ENCODE measurements around the gene ITSN1. TPM values are rescaled to one million over a fixed set of nuclear protein-coding genes. Genes with fewer than 3 reads are reported as not detected.
A peak's percentile ranks its signal among the peaks of the same experiment; 100 is the strongest.
"Not testable (repeated sequence)": the region's sequence is repeated elsewhere in the genome, so short reads cannot be mapped to it uniquely, and the experiment has no call there.

ITSN1 gene
- total RNA-seq, 1 donor, result 57.0 TPM

DNA sequence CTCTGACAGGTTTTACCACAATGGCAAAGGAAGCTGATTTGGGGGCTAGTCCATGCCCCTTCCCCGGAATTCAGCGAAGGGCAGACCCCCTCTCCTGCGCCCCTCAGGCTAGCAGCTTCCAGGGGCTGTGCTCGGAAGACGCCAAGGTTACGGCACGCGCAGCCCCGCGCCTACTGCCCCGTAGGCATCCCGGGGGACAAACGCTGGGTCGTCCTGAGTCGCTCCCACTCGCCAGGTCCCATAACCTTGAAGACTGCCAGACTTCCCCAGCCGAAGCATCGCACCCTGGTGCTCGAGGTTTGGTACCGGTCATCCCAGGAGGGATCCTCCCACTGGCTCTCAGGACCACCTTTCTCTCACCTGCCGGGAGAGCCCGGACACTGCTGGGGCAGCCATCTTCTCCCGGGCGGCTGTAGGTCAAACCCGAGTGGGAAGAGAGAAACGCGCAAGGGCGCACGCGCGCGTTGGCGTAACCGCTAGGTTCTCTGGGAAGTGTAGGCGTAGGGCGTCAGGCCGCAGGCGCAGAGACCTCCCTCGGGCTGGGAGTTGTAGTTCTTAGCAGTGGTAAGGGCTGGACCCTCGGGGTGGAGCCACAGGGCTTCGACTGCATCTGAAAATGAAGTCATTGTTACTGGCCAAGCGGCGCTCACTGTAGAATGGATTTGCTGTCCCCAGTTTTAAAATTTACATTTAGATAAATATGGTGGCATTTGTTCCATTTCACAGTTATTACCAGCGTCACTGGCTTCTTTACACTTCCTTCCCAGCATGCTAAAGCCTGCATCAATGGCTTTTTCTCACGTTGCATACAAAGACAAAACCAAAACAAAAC, 273.3 kb downstream of the ITSN1 start, which contains the start of gene ATP5PO:
Gene ATP5PO, minus strand, starts transcription at position 437 of the 832 bp plus-strand sequence. Its CDS starts 41 bp downstream, at position 396.
- TF ChIP-seq, protein P1, sequence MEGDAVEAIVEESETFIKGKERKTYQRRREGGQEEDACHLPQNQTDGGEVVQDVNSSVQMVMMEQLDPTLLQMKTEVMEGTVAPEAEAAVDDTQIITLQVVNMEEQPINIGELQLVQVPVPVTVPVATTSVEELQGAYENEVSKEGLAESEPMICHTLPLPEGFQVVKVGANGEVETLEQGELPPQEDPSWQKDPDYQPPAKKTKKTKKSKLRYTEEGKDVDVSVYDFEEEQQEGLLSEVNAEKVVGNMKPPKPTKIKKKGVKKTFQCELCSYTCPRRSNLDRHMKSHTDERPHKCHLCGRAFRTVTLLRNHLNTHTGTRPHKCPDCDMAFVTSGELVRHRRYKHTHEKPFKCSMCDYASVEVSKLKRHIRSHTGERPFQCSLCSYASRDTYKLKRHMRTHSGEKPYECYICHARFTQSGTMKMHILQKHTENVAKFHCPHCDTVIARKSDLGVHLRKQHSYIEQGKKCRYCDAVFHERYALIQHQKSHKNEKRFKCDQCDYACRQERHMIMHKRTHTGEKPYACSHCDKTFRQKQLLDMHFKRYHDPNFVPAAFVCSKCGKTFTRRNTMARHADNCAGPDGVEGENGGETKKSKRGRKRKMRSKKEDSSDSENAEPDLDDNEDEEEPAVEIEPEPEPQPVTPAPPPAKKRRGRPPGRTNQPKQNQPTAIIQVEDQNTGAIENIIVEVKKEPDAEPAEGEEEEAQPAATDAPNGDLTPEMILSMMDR (IDR thresholded peaks at IDR 0.05; ENCODE audit: insufficient read depth, low read depth, low read length), result no peak
- peak within 1 kb of the TSS; percentile 93 for H3K4me3 ChIP-seq (ENCODE audit: low read depth, low read length)
- DNase-seq (ENCODE audit: low read depth), result peak; percentile 97

DNA sequence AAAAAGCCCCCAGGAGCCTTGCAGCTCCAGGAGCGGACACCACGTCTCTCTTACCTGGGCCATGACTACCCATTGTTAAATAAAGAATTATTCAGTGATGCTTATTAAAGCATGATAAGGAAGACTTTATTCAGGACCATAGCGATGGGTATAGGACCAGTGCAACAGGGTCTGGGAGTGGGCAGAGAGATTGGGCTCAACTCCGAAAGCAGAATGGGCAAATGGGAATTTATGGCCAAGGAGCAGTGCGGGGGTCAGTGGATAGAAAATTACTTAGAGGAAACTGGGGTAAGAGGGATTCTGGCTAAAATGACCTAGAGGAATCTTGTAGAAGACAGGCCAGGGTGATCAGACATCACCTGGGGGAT, 273.9 kb downstream of the ITSN1 start:
- TF ChIP-seq, protein P1 (IDR thresholded peaks at IDR 0.05; ENCODE audit: insufficient read depth, low read depth, low read length), result no peak
- H3K4me3 ChIP-seq (ENCODE audit: low read depth, low read length), result peak overlapping the region; percentile 93
- no peak for DNase-seq (ENCODE audit: low read depth)

DNA sequence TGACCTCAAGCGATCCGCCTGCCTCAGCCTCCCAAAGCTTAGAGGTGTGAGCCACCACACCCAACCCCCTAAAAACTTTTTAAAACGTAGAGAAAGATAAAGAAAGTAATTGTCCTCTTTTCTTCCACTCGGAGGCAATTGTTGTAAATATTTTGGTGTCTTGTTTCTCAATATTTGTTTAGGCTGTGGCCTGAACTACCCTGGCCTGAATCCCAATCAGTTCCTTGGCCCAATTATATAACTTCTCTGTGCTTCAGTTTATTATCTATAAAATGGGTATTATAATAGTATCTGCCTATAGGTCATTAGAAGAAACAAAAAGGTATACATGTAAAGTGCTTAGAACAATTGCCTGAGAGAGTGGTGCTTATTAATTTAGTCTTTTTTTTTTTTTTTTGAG, 275.1 kb downstream of the ITSN1 start:
- no peak for DNase-seq (ENCODE audit: low read depth)
- TF ChIP-seq, protein P1 (IDR thresholded peaks at IDR 0.05; ENCODE audit: insufficient read depth, low read depth, low read length), result no peak
- H3K4me3 ChIP-seq (ENCODE audit: low read depth, low read length), result no peak overlapping the region

DNA sequence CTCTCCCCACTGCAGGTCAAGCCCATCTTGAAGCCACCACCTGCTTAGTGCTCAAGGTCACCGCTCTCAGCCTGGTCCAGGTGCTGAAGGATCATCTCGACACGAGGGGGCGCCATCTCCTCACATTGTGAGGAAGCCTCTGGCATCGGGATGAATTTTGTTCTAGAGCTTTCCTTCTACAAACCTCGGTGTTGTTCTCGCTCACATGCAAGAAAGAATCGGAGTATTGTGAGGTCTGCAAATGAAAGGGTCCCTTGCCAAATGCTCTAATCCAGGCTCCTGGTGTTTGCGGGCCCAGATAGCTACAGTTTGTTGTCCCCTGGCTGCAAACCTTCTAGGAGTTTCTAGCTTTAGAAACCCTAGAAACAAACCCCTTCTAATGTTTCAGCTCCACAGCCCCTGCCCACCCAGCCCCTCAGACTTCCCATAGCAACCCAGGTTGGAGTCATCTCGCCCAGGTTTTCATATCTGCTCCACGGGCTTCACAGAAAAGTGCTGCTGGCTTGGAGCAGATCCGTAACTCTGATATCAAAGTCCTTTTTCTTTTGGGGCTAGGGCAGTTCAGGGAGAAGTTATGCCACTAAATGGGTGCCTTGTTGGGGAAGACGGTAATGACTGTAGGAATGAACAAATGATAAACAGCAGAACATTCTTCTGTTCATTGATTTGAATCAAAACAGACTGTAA, 281.9 kb downstream of the ITSN1 start:
- TF ChIP-seq, protein P1 (IDR thresholded peaks at IDR 0.05; ENCODE audit: insufficient read depth, low read depth, low read length), result peak; percentile 95
- no peak overlapping the region for H3K4me3 ChIP-seq (ENCODE audit: low read depth, low read length)
- peak; percentile 83 for DNase-seq (ENCODE audit: low read depth)

DNA sequence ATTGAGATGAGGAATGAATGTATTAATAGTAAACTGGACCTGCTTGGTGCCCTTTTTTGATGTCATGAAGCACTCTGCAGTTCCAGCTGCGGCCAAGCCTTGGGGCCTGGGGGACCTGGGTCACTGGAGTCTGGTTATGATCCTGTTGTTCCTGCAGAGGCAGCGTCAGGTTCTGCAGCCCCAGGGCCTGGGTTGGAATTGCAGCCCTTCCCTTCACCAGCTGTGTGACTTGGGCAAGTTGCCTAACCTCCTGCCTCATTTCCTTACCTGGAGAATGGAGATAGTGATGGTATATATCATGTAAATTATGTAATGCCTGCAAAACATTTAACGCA, 282.4 kb downstream of the ITSN1 start:
- DNase-seq (ENCODE audit: low read depth), result peak; percentile 14
- TF ChIP-seq, protein P1 (IDR thresholded peaks at IDR 0.05; ENCODE audit: insufficient read depth, low read depth, low read length), result no peak
- no peak overlapping the region for H3K4me3 ChIP-seq (ENCODE audit: low read depth, low read length)

DNA sequence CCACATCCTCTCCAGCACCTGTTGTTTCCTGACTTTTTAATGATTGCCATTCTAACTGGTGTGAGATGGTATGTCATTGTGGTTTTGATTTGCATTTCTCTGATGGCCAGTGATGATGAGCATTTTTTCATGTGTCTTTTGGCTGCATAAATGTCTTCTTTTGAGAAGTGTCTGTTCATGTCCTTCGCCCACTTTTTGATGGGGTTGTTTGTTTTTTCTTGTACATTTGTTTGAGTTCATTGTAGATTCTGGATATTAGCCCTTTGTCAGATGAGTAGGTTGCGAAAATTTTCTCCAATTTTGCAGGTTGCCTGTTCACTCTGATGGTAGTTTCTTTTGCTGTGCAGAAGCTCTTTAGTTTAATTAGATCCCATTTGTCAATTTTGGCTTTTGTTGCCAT, 283.9 kb downstream of the ITSN1 start:
- not testable (repeated sequence) for H3K4me3 ChIP-seq (ENCODE audit: low read depth, low read length); DNase-seq (ENCODE audit: low read depth)

DNA sequence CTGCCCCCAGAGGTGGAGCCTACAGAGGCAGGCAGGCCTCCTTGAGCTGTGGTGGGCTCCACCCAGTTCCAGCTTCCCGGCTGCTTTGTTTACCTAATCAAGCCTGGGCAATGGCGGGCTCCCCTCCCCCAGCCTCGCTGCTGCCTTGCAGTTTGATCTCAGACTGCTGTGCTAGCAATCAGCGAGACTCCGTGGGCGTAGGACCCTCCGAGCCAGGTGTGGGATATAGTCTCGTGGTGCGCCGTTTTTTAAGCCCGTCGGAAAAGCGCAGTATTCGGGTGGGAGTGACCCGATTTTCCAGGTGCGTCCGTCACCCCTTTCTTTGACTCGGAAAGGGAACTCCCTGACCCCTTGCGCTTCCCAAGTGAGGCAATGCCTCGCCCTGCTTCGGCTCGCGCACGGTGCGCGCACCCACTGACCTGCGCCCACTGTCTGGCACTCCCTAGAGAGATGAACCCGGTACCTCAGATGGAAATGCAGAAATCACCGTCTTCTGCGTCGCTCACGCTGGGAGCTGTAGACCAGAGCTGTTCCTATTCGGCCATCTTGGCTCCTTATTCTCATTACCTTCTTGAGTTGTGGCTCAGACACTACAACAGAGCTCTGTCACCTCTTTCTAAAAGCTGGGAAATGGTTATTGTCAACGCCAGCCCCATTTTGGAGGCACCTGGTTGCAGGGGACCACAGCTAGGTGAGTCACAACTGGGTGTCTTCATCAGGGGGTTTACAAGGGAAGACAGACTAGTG, 288.9 kb downstream of the ITSN1 start:
- peak overlapping the region; percentile 80 for H3K4me3 ChIP-seq (ENCODE audit: low read depth, low read length)
- DNase-seq (ENCODE audit: low read depth), result peak; percentile 60
